Skeletal muscle cell (primary cell): Measurements from ENCODE around the gene FNIP2.
A peak's percentile ranks its signal among the peaks of the same experiment; 100 is the strongest.
"Not testable (repeated sequence)": the region's sequence is repeated elsewhere in the genome, so short reads cannot be mapped to it uniquely, and the experiment has no call there.

Experiments used
- DNase-seq: peaks from one replicate; pipeline ENCODE4 v3.0.0-alpha.2; 2010; ENCODE audit warnings: low read depth
- H3K4me3 ChIP-seq: 2 replicates; pipeline ENCODE4 v1.5.1; 2011; ENCODE audit warnings: low read depth, mild to moderate bottlenecking, control low read depth, low read length, moderate library complexity

FNIP2 gene

DNA sequence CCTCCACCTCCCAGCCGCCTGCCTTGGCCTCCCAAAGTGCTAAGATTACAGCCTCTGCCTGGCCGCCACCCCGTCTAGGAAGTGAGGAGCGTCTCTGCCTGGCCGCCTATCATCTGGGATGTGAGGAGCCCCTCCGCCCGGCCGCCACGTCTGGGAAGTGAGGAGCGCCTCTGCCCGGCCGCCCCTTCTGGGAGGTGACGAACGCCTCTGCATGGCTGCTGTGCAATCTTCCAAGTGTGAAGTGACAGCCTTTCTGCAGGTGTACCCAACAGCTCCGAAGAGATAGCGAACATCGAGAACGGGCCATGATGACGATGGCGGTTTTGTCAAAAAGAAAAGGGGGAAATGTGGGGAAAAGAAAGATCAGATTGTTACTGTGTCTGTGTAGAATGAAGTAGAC is 9.3 kb upstream of the FNIP2 start:
- H3K4me3 ChIP-seq = not testable (repeated sequence)

DNA sequence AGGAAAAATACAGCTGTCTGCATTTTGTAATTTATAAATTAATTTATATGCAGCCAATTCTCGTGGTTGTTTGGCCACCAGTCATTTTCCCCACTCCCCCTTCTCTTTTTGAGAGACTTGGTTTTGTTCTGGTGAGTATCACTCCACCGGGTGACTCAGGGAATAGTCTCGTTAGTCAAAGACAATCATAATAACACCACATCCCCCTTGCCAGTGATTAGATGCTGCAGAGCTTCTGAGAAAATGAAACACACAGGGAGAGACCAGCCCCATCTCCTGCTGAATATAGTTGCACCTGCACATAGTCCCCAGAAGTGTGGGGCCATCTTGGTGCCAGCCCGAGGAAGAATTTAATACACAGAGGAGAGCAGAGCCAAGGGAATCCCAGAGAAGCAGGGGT is 8.0 kb upstream of the FNIP2 start:
- no peak overlapping the region for H3K4me3 ChIP-seq
- no peak for DNase-seq

More for the DNA sequence above, 9.3 kb upstream of the FNIP2 start:
- not testable (repeated sequence) for DNase-seq

DNA sequence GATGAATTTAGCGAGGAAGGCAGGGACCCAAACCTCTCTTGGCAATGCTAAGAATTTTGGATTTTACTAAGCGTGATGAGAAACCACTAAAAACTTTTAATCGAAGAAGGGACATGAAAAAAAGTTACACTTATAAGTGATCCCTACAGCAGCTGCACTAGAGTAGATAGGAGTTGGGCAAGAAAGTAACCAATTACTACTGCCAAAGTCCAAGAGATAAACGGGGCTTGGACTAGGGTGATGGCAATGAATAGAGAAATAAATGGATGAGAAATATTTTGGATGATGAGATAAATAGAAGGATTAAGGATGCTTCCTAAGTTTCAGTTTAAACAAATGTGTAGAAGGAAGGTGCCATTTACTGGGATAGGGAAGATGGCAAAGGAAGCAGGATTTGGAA is 6.3 kb upstream of the FNIP2 start:
- no peak overlapping the region for H3K4me3 ChIP-seq
- DNase-seq = no peak

DNA sequence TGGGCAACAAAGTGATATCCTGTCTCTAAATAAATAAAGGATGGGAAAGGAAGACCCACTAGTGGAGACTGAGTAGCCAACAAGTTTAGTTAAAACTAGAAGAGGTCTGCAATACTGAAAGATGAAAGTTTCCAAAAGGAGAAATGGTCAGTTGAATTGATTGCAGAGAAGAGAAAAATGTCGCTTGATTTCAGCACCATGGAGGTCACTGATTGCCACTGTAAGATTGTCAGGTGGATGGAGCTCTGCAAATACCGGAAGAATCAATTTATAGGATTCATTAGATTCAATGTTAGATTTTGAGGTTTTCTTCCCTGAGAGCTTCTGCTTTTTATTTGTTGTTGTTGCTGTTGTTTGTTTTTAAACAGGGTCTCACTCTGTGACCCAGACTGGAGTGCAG is 5.4 kb upstream of the FNIP2 start:
- DNase-seq = no peak
- no peak overlapping the region for H3K4me3 ChIP-seq

DNA sequence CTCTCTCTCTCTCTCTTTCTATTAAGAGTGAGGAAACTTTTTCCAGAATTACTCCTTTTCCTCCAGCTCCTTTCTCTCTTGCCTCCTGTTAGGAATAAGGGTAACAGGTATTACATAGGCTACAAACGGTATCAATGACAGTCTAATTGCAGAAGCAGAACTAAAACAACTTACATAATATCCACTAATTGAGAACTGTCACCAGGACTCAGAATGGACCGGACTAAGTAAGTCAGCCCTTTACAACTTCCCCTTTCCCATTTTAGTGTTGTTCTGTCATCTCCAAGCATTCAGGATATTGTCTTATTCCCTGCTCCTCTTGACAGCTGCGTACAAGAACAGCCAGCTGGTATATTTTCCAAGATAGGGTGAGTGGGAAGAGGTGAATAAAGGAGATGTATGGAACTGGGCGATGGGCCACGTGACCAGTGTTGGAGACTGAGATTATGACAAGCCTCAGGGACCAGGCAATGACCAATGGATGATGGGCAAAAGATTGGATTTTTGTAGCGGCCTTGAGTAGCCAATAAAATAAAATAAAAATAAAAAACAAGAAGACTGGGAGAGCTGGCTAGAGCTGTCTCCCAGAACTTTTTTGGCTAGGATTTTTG is 2.3 kb upstream of the FNIP2 start:
- no peak for DNase-seq
- no peak overlapping the region for H3K4me3 ChIP-seq

DNA sequence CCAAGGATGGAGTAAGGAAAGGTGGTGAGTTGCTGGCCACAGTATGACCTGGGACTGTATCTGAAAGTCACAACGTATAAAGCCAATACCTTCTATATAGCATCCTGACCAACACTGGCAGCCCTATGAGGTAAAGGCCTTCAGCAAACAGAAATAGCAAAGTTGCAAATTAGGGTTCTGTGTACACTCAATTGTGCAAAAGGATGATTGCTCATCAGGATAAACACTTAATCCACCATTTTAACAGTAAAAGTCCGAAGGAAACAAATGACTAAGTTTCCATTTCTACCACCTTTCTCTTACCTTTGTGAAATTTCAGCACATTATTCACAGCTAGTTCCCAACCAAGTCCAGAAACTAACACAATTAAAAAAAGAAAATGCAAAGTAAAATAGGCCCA is 1.4 kb upstream of the FNIP2 start:
- DNase-seq = no peak
- no peak overlapping the region for H3K4me3 ChIP-seq

DNA sequence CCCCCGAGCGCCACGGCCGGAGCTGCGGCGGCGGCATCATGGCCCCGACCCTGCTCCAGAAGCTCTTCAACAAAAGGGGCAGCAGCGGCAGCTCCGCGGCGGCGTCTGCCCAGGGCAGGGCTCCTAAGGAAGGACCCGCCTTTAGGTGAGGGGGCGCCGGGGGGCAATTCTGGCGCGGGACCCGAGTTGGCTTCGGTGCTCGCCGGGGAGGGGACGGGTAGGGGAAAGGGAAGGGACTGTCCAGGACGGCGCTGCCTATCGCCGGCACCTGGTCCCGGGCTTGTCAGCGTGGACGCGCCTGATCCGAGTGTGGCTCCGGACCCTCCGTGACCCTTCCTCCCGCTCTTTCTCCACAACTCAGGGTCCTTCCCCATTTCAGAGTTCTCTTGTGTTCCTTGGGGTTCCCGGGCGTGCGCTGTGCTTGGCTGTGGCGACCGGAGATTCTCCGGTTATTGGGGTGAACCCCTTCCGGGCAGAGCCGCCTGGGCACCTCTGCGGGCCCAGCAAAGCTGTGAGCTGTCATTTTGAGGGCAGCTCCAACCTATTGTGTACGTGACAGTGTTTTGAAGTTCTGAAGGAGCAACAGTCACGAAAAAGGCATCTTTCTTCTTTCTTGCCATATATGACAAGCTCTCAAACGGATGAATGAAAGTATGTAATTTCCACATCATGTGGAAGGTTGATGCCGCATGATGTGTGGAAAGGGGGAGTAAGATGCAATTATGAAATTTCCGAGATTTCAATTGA is 522 bp downstream of the FNIP2 start:
- no peak for DNase-seq

DNA sequence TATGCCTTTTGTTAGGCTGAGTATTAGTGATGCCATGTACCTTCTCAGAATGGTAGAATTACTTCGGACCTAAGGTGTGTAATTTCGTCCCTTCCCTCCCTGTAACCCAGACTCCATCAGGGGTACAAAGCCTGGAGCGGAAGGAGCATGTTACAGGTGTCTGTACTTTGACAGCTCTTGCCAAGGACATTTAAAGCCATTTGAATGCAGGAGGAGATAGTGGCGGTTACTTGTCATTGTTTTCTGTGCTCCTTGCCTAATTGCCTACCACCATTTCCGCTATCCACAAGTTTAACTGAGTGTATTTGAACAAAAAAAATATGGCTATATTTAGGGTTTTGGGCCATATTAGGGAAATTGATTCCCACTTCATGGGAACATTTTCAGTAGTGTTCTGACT is 1.8 kb downstream of the FNIP2 start:
- DNase-seq = no peak
- H3K4me3 ChIP-seq = no peak overlapping the region

More for the DNA sequence above, 522 bp downstream of the FNIP2 start:
- H3K4me3 ChIP-seq = peak overlapping the region; percentile 83

DNA sequence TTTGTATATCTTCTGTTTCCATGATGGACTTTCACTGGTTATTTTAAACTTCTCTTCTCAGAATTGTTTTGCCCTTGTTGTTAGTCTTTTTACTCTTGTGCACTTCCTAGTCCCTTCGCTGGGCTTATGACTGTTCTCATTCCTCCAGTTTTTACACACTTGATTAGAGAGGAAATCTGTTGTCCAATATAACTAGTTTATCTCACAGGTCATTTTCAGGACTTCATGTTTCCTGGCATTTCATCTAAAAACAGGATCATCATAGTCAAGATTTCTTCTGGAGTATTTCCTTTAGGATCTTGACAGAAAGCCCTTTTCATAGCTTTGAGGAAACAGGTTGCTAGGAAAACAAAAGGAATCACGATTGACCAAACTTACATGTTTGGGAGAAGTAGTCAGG is 3.0 kb downstream of the FNIP2 start:
- H3K4me3 ChIP-seq = no peak overlapping the region
- no peak for DNase-seq

DNA sequence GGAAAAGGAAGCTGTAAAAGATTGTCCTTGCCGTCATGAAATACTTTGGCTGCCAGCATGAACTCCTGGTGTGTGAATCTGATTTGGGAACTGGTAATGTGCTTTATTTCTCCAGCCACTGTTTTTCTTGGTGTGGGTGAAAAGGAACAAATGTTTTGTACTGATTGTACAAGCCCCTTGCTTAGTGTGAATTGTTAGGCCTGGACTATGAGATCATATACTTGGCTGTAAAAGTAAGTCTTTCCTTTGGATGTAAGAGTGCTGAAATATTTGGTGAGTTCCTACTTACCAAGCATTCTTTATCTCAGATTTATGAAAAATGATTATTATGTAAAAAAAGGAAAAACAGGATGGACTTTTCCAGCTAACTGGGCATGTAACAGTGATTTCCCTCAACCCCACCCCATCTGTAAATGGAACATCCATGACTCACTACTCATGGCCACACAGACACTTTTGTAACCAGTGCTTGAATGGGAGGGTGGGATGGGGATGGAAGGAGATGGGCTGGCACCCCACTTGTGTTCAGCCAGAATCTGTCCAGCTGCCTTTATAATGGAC is 6.3 kb downstream of the FNIP2 start:
- no peak overlapping the region for H3K4me3 ChIP-seq
- DNase-seq = peak; percentile 49

DNA sequence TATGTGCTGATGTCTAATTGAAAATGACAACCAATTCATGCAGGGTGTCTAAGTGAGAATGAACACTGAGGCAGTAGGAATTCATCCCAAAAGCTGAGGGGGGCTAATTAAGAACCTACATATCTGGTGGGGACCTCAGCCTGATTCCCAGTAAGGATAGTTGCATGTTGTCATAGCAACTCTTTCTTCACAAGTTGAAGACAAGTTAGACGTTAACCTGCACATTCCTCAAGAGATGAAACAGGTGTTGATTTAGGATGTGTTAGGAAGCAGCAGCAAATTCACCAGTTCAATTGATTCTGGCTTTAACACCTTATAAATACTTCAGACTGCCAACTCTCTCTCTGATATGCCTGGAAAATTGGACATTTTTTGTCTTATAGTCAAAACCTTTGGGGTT is 7.3 kb downstream of the FNIP2 start:
- DNase-seq = no peak
- H3K4me3 ChIP-seq = no peak overlapping the region

DNA sequence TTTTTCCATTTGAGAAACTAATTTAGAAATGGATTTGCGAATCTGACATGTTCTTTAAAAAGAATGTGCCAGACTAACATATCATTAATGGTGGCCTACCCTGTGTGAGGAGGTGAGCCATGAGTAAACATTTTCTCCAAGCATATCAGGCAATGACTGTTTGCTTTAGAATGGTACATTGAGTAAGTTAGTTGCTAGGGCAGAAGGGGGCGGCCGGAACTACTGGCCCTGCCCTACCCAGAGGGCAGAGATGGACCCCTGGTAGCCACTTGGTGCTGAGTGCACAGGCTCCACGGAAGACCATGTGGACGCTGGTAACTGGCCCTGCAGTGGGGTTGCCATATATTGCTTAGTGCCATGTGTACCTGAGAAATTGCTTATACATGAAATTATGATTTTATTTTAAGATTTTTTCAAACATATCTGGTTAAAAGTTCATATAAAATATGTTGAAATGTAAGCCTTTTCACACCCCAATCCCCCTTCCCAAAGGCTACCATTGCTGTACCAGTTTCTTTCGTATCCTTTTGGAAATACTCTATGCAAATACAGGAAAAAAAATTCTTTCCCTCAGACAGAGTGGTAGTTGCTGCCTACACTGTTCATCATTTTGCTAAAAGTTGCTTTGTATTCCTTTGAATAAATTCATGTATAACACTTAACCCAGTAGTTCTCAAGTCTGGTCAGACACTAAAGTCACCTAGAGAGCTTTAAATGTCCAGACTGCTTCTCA is 8.8 kb downstream of the FNIP2 start:
- no peak overlapping the region for H3K4me3 ChIP-seq
- DNase-seq = no peak

DNA sequence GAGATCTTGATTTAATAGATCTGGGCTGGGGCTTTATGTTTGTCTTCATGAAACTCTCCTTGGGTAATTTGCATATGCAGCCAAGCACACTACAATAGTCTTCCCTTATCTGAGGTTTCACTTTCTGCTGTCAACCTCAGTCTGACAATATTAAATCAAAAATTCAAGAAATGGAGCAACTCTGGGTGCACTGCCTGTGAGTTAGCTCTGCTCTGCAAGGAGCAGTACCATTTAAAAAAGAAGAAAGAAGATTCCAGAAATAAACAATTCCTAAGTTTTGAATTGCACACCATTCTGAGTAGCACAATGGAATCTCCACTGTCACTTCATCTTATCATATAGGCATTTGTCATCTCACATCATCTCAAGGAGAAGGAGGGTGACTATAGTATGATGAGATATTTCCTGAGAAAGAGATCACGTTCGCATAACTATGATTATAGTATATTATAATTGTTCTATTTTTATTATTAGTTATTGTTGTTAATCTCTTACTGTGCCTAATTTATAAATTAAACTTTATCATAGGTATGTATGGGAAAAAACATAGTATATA is 9.4 kb downstream of the FNIP2 start:
- no peak for DNase-seq
- H3K4me3 ChIP-seq = no peak overlapping the region

DNA sequence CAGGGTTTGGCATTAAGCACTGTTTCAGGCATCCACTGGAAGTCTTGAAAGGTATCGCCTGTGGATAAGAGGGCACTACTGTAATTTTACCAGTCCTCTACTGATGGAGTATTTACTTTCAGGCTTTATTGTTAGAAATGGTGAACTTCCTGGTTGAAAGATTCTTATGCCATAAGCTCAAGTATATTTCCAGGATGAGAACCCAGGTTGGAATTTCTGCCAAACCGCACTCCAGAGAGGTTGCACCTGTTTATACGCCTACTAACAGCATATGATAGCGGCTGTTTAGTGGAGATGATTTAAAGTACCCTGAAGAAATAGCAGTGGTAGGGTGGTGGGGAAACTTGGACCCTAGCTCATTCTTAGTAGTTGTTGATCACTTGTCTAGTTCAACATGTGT is 9.9 kb downstream of the FNIP2 start:
- peak; percentile 55 for DNase-seq
- no peak overlapping the region for H3K4me3 ChIP-seq

DNA sequence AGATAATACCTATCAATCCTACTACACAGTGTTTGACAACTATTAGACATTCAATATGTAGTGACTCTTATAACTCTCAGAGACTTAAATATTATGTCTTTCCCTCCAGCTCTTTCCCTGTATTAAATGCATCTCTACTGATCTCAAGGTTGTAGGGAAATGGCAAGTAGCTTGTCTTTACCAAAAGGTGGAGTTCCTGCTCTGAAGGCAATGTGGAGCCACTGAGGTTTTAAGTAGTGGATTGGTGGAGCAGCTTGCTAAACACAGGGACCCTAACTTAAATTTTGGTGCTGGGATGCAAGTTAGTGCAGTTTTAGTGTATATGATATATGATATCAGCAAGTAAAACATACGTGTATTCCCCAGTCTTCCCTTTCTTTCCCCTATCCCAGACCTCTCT is 13.1 kb downstream of the FNIP2 start:
- H3K4me3 ChIP-seq = no peak overlapping the region
- DNase-seq = no peak

DNA sequence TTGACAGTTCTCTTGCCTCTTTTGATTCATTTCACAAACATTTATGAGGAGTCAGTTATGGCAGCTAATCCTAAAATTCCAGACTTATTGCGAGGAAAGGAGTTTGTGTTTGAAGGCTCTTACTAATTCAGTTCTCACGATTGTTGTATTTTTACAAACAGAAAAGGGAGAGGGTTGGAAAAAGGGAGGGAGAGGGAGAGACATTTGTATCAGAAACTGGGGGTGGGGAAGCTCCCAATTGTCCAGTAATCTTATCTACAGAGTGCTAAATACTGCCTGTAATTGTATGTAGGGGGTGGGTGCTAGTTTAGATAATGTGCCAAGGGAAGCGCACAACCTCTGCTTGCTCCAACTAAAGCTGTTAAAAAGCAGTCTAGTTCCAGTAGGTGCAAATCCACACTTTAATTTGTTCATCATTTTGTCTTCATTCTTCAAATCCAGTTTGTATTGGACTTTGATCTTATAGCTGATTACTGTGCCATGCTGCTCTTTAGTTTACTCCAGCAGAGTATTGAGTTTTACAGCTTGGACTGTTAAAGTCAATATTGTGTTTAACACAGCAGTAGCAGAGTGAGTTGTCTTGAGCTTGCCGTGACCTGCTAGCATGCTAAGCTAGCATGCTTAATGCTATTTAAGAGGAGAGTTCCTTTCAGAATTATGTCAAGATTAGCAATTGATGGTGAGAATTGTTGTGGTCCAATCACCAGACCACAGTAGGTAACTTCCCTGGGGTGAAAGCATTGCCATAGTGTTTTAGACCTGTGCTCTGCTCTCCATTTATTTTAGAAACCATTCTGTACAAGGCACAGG is 13.9 kb downstream of the FNIP2 start:
- DNase-seq = no peak
- no peak overlapping the region for H3K4me3 ChIP-seq

DNA sequence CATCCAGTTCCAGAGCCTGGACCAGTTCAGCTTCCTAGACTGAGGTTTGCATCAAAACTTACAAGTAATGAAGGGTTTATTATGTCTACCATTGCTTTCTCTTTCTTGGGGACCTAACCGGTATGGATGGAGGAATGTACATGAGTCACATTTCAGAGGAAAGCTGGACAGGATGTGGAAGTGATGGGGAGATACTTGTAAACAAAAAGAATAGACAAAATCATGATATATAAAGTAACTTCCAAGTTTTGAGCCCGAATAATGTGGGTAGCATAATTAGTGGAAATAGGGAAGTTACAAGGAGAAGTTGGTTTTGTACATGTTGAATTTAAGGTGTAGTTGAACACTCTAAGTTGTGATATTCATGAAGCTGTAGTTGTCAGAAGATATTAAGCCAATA is 15.0 kb downstream of the FNIP2 start:
- no peak overlapping the region for H3K4me3 ChIP-seq
- no peak for DNase-seq

DNA sequence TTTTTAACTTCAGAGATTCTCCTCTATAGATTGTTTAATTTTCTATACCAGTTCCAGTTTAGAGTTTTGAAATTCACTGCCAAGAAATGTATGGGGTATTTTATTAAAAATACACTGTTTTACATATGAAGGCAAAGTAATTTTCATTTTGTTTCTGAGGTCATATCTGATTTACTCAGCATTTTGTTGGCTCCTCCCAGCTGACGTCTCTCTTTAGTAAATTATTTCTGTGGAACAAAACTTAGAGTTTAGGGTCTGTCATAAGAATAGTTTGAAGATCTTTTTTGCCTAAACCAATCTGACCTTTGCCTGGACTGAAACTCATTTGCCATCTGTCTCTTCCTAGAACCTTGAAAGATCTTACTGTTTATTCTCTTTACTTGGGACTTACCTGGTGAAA is 16.9 kb downstream of the FNIP2 start:
- no peak overlapping the region for H3K4me3 ChIP-seq
- no peak for DNase-seq

DNA sequence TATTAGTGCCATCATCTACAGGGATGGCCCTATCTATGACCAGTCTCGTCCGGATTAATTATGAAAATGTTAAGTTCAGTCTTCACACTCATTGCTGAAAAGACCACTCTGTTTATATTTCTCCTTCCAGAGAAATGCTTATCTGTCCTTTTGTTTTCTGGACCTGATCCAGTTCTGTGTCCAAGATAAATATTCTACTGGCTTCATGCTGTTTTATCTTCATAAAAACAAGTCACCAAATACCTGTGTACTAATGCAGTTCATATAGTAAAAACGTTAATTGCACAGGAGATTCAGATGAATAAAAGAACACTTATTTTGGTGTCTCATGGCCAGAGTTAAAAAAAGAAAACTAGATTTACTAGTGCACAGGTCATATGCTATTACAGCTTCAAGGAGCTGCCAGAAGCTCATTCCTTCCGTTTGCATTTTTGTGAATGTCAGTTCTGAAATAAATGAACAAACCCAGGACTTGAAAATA is 17.3 kb downstream of the FNIP2 start:
- no peak overlapping the region for H3K4me3 ChIP-seq
- DNase-seq = no peak
